GM21528 (cell line): ENCODE data around the gene ADAM15.

Experiments
- ATAC-seq: cut with Tn5 transposase; IDR thresholded peaks from one replicate; pipeline ENCODE4 v1.9.1; 2021; ENCODE audit warnings: mild to moderate bottlenecking, moderate library complexity; ENCODE audit not compliant: unreplicated experiment, low FRiP score

ADAM15 gene

DNA sequence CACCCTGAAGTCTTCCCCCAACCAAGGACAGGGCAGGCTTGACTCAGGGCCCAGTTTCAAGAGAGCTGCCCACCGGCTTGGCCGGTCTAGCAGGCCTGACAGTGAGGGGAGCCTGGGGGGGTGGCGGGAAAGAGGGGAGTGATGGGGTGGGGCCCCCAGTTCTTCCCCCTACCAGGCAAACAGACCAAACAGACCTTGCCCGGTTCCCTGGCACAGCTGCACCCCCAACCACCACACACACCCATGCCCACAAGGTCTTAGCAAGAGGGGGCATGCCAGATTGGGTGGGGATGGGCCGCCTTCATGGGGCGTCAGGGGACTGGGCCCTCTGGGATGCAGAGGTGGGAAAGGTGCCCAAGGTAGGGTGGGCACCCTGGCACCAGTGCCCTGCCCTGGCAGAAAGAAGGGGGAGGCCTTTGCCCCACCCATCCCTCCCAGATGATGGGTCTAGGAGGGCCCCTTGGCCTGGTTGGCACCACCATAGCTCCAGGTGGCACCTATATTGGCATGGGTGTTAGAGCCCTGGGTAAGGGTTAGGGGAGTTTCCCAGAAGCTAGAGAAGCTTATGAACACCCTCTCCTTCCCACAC, 39.6 kb upstream of the ADAM15 start:
- no peak for ATAC-seq

DNA sequence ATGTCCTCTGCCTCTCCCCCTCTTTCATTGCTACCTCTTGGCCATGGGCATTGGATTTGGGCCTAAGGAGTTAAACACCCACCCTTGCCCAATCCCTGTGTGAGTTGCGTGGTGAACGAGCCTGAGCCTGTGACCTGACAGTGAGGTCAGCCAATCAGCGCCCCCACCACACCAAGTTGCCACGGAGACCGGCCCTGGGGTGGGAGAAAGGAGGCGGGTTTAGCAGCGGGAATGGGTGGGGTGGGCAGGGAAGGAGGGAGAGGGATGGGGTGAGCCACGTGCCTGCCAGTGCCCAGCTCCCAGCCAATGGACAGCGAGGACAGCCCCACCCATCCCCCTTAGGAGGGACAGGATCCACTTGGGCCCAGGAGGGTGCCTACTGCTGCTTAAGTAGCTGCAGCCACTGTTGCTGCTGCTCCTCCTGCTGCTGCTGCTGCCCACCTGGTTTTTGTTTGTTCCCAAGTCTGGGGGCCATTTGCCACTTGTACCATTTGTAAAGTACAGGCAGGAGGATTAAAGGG, 39.0 kb upstream of the ADAM15 start:
- ATAC-seq, result no peak

DNA sequence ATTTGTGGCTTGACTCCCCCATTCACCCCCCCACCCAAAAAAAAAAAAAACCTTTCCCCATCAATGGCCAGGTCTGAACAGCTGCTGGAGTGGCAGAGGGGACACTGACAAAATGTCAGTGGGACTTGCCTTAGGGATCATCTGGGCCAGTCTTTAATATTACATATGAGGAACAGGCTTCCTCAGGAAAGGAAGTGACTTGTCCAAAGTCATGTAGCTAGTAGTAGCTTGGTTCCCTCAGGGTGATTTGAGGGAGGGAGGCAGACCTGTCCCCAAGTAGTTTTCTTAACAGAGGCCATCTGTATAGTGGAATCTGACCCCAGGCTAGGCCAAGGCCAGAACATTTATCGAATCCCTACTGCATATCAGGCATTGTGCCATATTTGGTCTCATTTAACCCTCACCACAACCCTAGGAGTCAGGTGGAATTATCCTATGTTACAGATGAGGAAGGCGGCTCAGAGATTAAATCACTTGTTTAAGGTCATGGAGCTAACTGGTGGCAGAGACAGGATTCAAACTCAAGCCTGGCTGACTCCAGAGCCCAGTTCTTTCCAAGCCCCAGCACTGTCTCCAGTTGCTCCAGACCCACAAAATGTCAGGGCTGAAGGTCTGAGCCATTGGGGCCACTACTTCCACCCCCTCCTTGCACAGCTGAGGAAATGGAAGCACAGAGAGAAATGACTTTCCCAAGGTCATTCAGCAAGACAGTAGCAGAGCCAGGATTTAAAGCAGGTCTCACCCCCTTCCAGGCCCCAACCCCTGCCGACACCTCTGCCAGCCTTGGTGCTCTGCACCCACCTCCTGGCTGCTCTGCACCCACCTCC, 38.1 kb upstream of the ADAM15 start:
- no peak for ATAC-seq

DNA sequence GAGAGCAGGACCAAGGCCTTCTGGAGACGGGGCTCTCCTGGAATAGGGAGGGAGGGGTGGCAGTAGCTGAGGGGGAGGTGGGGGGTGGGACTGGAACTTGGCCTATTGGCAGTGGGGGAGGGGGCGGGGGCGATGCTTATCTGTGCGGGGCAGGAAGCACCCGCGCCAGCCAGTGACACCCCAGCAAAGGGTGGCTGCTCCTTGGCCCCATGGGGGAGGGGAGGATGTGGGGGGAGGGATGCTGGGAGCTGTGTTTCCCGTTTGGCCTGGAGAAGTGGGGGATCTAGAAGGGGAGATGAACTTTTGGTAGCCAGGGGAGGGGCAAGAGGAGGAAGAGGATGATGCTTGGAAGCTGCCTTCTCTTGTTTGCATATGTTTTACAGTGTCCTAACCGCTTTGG, 37.5 kb upstream of the ADAM15 start:
- ATAC-seq, result no peak

DNA sequence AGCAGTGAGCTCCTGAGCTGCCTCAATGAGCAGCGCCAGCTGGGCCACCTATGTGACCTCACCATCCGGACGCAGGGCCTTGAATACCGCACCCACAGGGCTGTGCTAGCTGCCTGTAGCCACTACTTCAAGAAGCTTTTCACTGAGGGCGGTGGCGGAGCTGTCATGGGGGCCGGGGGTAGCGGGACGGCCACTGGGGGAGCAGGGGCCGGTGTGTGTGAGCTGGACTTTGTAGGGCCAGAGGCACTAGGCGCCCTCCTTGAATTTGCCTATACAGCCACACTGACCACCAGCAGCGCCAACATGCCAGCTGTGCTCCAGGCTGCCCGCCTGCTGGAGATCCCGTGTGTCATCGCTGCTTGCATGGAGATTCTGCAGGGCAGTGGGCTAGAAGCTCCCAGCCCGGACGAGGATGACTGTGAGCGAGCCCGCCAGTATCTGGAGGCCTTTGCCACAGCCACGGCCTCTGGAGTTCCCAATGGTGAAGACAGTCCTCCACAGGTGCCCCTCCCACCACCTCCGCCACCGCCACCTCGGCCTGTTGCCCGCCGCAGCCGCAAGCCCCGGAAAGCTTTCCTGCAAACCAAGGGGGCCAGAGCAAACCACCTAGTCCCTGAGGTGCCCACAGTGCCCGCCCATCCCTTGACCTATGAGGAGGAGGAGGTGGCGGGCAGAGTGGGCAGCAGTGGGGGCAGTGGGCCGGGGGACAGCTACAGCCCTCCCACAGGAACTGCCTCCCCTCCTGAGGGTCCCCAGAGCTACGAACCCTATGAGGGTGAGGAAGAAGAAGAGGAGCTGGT, 36.2 kb upstream of the ADAM15 start:
- no peak for ATAC-seq

DNA sequence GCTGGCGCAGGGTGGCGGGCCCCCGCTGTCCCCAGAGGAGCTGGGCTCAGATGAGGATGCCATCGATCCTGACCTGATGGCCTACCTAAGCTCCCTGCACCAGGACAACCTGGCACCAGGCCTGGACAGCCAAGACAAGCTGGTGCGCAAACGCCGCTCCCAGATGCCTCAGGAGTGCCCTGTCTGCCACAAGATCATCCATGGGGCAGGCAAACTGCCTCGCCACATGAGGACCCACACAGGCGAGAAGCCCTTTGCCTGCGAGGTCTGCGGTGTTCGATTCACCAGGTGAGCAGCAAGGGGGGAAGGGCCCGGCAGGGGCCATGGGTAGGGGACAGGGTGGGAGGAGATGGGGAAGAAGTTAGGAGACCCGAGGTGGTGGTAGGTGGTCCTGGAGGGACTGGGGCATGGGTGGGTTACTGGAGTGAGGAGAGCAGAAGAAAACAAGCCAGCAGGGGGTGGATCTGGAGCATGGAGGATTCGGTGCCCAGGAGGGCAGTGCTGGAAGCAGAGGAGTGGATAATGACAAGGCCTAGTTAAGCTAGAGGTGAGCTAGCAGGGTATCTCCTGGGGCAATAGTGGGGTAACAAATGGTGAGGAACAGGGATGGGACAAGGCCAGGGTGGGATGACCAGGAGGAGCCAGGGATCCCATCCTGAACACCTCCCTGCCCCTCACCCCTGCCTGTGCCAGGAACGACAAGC, 35.4 kb upstream of the ADAM15 start:
- ATAC-seq, result no peak

DNA sequence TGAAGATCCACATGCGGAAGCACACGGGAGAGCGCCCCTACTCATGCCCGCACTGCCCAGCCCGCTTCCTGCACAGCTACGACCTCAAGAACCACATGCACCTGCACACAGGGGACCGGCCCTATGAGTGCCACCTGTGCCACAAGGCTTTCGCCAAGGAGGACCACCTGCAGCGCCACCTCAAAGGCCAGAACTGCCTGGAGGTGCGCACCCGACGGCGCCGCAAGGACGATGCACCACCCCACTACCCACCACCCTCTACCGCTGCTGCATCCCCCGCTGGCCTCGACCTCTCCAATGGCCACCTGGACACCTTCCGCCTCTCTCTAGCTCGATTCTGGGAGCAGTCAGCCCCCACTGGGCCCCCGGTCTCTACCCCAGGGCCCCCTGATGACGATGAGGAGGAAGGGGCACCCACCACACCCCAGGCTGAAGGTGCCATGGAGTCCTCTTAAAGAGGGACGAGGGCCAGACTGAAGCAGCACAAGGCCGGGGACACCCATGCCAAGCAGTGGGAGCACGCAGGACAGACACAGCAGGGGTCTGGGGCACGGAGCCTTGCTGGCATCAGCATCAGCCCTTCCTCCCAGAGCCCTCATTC, 34.8 kb upstream of the ADAM15 start:
- no peak for ATAC-seq

DNA sequence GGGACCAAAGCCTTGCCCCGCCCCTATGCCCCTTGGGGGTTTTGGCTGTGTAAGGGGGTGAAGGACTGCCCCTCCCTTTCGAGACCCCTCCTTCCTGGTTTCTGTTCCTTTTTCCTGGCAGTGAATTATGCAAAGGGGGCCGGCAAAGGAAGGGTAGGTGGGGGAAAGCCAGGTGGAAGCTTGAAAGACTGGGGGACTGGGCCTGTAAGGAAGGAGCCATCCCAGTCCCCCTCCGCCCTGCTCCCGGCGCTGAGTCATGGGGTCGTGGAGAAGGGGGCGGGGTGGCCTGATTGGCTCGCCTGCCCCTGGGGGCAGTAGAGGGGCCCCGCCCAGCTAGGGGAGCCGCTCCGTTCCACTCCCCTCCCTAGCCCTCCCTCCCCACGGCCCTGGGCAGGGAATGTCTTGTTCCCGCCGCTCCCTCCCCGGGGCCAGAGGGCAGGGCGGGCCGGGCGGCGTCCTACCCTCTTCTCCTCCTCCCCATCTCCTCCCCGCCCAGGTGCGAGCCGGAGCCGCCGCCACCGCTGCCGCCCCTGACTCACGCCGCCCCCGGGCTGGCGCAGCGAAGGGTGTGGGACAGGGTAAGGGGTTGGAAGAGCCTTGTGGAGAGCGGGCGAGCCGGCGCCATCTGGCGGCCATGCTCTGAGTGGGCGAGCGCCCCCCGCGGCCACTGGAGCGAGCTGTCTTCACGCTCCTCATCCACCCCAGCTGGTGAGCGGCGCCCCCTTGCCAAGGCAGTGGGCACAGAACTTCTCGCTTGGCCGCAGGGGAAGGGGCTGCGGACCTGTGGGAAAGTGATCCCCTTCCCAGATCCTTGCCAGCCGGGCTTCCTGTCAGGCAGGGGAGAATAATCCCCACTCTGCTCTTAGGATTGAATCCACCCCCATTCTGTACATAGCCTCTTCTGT, 33.8 kb upstream of the ADAM15 start:
- ATAC-seq, result peak; percentile 57

DNA sequence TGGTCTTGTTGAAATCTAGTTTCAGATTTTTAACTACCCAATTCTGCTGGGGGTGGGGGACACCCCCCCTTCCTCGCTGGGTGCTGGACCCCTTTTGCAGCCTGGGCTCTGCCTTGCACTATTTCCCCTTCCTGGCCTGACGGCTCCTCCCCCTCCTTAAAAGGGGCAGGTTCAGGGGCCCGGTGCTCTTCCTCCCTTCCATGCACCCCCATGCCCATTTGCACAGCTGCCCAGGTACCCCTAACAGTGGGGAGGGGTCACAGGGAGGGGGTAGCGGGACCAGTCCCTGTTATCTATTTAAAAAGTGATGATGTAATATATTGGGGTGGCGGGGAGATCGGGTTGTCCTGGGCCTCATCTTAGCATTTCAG, 33.2 kb upstream of the ADAM15 start:
- no peak for ATAC-seq

DNA sequence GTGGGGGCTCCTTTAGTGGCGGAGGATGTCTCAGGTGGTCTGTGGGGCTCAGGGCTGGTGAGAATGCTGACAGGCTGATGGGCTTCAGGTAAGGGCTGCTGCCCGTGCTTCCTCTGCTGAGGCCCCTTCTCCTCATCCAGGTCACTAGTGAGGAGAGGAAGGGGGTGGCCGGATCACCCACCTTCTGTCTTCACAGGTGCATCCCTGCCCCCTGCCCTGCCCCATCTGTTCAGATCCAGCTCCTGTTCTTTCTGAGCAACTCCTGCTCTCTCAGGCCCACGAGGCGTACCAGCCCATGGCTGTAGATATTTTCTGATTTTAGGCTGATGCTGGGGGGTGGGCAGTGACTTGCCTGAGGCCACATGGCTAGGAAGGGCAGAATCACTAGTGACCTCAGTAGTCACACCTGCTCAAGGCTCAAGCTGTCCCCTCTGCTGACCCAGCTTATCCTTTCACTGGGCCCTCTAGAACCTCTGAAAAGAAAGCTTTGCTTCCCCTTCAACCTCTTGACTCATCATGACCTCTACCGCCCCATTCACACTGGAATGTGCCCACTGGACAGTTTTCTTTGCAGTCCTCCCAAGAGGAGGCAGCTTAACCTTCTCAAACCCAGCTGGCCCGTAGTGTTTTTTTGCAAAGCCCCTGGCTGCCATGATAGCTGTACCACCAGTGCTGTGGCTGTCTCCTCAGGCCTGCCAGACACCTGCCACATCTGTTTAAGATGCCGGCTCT, 32.3 kb upstream of the ADAM15 start:
- ATAC-seq, result no peak

DNA sequence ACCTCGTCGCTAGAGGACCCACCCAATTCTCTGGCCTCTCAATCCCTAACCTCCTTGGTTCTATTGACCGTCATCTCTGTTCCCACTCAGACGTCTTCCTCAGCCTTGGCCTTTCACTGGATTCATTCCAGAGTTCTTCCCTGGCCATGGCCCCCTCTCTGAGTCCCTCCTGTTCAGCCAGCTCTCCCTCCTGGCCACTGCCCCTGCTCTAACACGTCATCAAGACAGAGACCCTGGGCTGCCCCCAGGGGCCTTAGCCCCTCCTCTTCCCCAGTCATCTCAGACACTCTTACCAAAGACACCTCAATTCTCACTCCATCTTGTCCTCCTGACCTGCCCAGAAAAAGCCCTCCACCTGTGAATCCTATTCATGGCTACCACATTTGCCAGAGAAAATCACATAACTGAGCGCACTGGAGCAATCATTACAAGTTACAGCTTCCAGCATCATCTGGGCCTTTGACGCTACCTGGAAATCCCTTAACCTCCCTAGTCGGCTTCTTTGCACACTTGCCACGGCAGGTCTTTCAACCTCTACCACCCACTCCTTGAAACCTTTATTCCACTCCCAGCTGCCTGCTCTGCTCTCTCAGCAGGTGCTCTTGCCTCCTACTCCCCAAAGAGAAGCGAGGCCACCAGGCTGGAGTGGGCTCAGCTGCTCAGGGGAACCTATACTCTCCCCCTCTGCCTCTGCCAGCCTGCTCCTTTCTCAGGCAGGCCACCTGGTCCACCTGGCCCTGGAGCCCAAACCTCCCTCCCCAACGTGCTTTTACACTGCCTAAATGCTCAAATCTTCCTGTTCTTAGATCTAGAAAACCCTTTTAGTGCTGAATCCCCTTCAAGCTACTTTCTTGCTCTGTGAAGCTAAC, 31.5 kb upstream of the ADAM15 start:
- no peak for ATAC-seq

DNA sequence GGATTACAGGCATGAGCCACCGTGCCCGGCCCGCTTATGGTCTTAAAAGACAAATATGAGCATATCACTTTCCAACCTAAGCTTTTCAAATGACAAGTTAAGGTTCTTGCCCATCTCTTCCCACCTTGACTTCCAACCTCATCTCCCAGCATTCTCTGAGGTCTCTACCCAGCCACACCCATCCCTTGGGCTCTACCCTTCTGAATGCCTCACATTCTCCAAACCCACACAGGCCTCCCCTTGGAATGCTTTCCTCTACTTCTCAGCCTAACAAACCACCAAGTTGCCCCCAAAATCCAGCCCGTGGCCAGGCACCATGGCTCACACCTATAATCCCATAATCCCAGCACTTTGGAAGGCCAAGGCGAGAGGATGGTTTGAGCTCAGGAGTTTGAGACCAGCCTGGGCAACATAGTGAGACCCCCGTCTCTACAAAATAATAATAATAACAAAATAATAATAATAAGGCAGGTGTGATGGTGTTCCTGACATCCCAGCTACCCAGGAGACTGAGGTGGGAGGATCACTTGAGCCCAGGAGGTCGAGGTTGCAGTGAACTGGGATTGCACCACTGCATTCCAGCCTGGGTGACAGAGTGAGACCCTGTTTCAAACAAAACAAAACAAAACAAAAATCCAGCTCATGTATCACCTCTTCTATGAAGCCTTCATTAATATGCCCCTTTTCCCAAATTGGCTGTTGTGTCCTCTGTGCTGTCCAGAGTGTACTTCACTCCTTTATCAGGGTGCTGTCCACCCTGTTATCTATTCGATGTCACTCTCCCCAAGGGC, 28.8 kb upstream of the ADAM15 start:
- no peak for ATAC-seq

DNA sequence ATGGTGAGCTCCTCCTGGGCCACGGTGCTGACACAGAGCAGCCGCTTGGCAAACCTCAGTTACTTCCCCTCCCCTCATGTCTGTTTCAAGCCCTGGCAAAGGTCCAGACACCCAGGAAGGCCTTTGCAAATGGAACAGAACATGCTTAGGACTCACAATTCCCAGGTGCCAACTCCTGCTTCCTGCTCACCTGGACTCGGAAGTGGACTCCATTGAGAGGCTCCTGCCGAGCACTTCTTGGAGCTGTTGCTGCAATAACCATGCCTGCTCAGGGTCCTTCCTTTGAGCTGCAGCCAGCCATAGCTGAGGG, 28.2 kb upstream of the ADAM15 start:
- no peak for ATAC-seq

DNA sequence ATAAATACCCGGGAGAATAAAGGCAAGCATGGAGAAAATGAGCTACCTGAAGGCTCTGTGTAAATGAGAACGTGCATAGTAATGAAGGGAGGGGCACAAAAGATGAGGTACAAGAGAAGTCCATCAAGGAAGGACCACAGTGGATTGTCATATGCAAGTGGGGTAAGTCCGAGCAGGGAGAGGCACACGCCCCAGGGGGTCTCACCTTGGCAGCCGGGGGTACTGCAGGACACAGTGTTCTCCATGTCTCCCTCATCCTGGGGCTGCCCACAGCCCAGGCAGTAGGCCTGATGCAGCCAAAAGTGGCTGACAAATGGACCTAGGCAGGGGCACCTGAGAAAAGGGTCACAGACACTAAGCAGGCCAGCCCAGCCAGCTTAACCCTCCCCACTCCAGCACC, 27.5 kb upstream of the ADAM15 start:
- no peak for ATAC-seq

DNA sequence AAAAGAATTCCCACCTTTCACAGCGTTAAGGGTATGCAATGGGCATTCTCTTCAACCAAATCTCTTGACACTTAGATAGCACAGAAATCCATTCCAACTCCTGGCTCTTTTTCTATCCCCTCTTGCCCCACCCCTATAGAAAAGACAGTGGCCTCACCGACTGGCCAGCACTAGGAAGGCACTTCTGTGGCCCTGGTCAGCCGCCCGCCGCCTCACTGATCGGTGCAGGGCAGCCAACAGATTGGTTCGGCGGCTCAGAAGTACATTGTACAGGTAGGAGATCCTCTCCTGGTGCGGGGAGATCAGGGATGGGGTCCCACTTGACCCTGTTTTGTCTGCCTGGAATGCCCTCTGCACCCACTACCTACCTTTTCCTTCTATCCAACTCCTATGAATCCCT, 26.8 kb upstream of the ADAM15 start:
- no peak for ATAC-seq

DNA sequence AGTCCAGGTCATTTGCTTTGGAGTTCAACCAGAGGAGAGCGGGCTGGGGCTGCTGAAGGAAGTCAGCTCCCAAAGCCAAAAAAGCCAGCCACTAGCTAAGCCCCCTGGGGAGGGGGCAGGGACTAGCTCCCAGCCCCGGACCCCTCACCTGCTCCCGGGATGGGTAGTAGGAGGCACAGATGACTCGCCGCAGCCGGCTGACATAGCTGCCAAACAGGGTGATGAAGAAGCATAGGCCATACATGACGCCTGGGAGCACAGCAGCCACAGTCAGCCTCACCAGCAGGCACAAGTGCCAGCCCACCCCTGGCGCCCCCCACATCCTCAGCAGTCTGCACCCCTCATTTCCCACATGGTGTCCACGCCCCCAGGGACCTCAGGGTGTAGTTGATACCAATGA, 25.0 kb upstream of the ADAM15 start:
- ATAC-seq, result no peak

DNA sequence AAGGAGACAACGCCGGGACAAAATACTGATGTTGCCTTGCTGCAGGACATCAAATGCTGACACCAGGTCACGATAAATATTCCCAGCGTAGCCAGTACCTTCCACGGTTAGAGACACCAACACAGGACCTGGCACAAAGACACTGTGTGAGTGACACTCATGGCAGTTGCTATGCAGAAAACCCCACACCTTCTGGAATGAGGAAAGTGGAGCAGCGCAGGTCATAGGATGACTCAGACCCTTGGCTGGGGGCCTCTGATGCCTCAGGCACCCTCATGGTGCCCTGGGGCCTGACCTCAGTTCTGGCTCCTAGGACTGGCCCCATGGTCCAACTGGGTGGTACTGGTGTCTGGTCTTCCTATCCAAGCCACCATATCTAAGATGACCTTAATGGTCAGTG, 24.5 kb upstream of the ADAM15 start:
- ATAC-seq, result no peak
